IMR-90 (cell line): ENCODE results near the gene ZG16. TPM values are rescaled to one million over a fixed set of nuclear protein-coding genes. Genes with fewer than 3 reads are reported as not detected.

Source experiments
- ATAC-seq: fragments of 200-7000 bp; cut with Tn5 transposase; 2 replicates; pipeline ENCODE4 v1.9.1; 2020; ENCODE audit warnings: low read depth, mild to moderate bottlenecking, moderate library complexity
- BruUV-seq: library from RNA; stranded (reverse); fragments of 400-500 nt; replicated peaks from 2 replicates; lab custom pipeline; 2021; lab: Mats Ljungman, UMichigan
- CTCF ChIA-PET: fragments of 300-600 bp; formaldehyde crosslinking; extraction: SDS; loops from one replicate; lab custom pipeline; 2021; ENCODE audit warnings: antibody characterized with exemption; lab: Yijun Ruan, JAX
- POLR2A ChIA-PET: fragments of 300-600 bp; sonication (Branson Sonifier 250); formaldehyde crosslinking; loops from one replicate; lab custom pipeline; 2022; ENCODE audit warnings: antibody characterized with exemption; ENCODE audit not compliant: unreplicated experiment; lab: Charles Lee
- DNase-seq: peaks from one replicate; pipeline ENCODE4 v3.0.0; 2013
- H2AFZ ChIP-seq: replicated peaks from 2 replicates; pipeline ENCODE3; 2013; ENCODE audit warnings: low read length, mild to moderate bottlenecking; ENCODE audit not compliant: poor library complexity
- H2AK5ac ChIP-seq: 2 replicates; pipeline ENCODE4 v1.6.1; 2013; ENCODE audit warnings: low read depth, low read length, inconsistent platforms
- H2AK9ac ChIP-seq: replicated peaks from 2 replicates; pipeline ENCODE3; 2013; ENCODE audit warnings: mild to moderate bottlenecking, low read depth, low read length, moderate library complexity; ENCODE audit not compliant: poor library complexity
- H2BK120ac ChIP-seq: 2 replicates; pipeline ENCODE4 v1.6.1; 2013; ENCODE audit warnings: low read depth, low read length, inconsistent platforms
- H2BK15ac ChIP-seq: 3 replicates; pipeline ENCODE4 v1.6.1; 2013; ENCODE audit warnings: low read depth, low read length, inconsistent platforms
- H2BK20ac ChIP-seq: 2 replicates; pipeline ENCODE4 v1.6.1; 2013; ENCODE audit warnings: low read depth, mild to moderate bottlenecking, inconsistent platforms, low read length, moderate library complexity
- H2BK5ac ChIP-seq: 2 replicates; pipeline ENCODE4 v1.6.1; 2013; ENCODE audit warnings: mild to moderate bottlenecking, low read depth, low read length, inconsistent platforms; ENCODE audit not compliant: poor library complexity, severe bottlenecking
- H3K14ac ChIP-seq: replicated peaks from 2 replicates; pipeline ENCODE4 v1.6.1; 2013; ENCODE audit warnings: low read depth, low read length, inconsistent platforms
- H3K18ac ChIP-seq: 2 replicates; pipeline ENCODE4 v1.6.1; 2013; ENCODE audit warnings: low read depth, low read length, control low read depth
- H3K23ac ChIP-seq: 2 replicates; pipeline ENCODE4 v1.6.1; 2013; ENCODE audit warnings: low read depth, low read length, inconsistent platforms
- H3K27ac ChIP-seq: 2 replicates; pipeline ENCODE4 v1.5.1; 2013; ENCODE audit warnings: mild to moderate bottlenecking, control low read depth, low read length; ENCODE audit not compliant: insufficient read depth
- H3K27me3 ChIP-seq: 2 replicates; pipeline ENCODE4 v1.6.1; 2013; ENCODE audit warnings: low read length; ENCODE audit not compliant: control insufficient read depth, insufficient read depth
- H3K36me3 ChIP-seq: 2 replicates; pipeline ENCODE4 v1.6.1; 2013; ENCODE audit warnings: low read length, mixed read lengths; ENCODE audit not compliant: control insufficient read depth, insufficient read depth
- H3K4ac ChIP-seq: 2 replicates; pipeline ENCODE4 v1.6.1; 2013; ENCODE audit warnings: low read depth, low read length, inconsistent platforms
- H3K4me1 ChIP-seq: 2 replicates; pipeline ENCODE4 v1.6.1; 2013; ENCODE audit warnings: low read length, mixed read lengths; ENCODE audit not compliant: control insufficient read depth, insufficient read depth
- H3K4me2 ChIP-seq: 2 replicates; pipeline ENCODE4 v1.6.1; 2013; ENCODE audit warnings: low read depth, mild to moderate bottlenecking, control low read depth, low read length, moderate library complexity
- H3K4me3 ChIP-seq: 2 replicates; pipeline ENCODE4 v1.5.1; 2013; ENCODE audit warnings: low read depth, mild to moderate bottlenecking, control low read depth, low read length, moderate library complexity; ENCODE audit not compliant: insufficient read depth
- H3K56ac ChIP-seq: 2 replicates; pipeline ENCODE4 v1.6.1; 2013; ENCODE audit warnings: low read length, inconsistent platforms; ENCODE audit not compliant: insufficient read depth; ENCODE audit errors: extremely low read depth
- H3K79me1 ChIP-seq, 2 experiments: 2 replicates each; pipeline ENCODE4 v1.6.1; 2013; ENCODE audit warnings: low read length in 2 of 2, inconsistent platforms in 1 of 2, low read depth in 1 of 2
- H3K9ac ChIP-seq: 2 replicates; pipeline ENCODE4 v1.6.1; 2013; ENCODE audit warnings: low read depth, low read length, control low read depth
- H3K9me1 ChIP-seq: 2 replicates; pipeline ENCODE4 v1.6.1; 2013; ENCODE audit warnings: low read length, inconsistent platforms; ENCODE audit not compliant: insufficient read depth
- H3K9me3 ChIP-seq: 2 replicates; pipeline ENCODE4 v1.6.1; 2013; ENCODE audit warnings: low read length; ENCODE audit not compliant: control insufficient read depth, insufficient read depth
- H4K20me1 ChIP-seq: 2 replicates; pipeline ENCODE4 v1.6.1; 2013; ENCODE audit warnings: low read length, inconsistent platforms; ENCODE audit not compliant: insufficient read depth
- H4K5ac ChIP-seq: 2 replicates; pipeline ENCODE4 v1.6.1; 2013; ENCODE audit warnings: mild to moderate bottlenecking, low read depth, low read length, control low read depth
- H4K8ac ChIP-seq, 2 experiments: 2 replicates each; pipeline ENCODE4 v1.6.1; 2013; ENCODE audit warnings: low read depth in 2 of 2, low read length in 2 of 2, control low read depth in 1 of 2, inconsistent platforms in 1 of 2
- H4K91ac ChIP-seq: 2 replicates; pipeline ENCODE4 v1.6.1; 2013; ENCODE audit warnings: low read depth, low read length, inconsistent platforms; ENCODE audit not compliant: insufficient read depth
- BHLHE40 ChIP-seq: fragments of 150-350 bp; IDR thresholded peaks from 2 replicates; pipeline ENCODE4 v1.6.1; 2016; ENCODE audit warnings: mild to moderate bottlenecking, low read depth, low read length
- CEBPB ChIP-seq: IDR thresholded peaks from 2 replicates; pipeline ENCODE4 v1.6.1; 2012; ENCODE audit warnings: low read depth, low read length, improper control_type of control experiment
- MAFK ChIP-seq: IDR thresholded peaks from 2 replicates; pipeline ENCODE4 v1.6.1; 2012; ENCODE audit warnings: low read depth, low read length, improper control_type of control experiment
- MAZ ChIP-seq: IDR thresholded peaks from 2 replicates; pipeline ENCODE4 v1.6.1; 2012; ENCODE audit warnings: low read depth, mild to moderate bottlenecking, low read length, improper control_type of control experiment, moderate library complexity, borderline replicate concordance
- SMC3 ChIP-seq: fragments of 150-350 bp; IDR thresholded peaks from 2 replicates; pipeline ENCODE4 v1.6.1; 2016; ENCODE audit warnings: low read depth, mild to moderate bottlenecking, antibody characterized with exemption, low read length, moderate library complexity
- WGBS, 2 experiments: methylation state at CpG; one replicate each; pipeline versions ENCODE4 v1.1.5 to v1.1.7; 2013; ENCODE audit warnings: missing lambda C conversion rate in 2 of 2; ENCODE audit not compliant: insufficient read length in 1 of 2; ENCODE audit errors: extremely low coverage in 2 of 2; 5-methylcytosine and 5-hydroxymethylcytosine counted together
- dilution Hi-C: fragments of 300-500 bp; cut with HindIII; formaldehyde crosslinking; loops from one replicate; pipeline ENCODE4 v1.14.3; 2018; ENCODE audit warnings: low sequenced_read_pairs; ENCODE audit not compliant: unreplicated experiment
- in situ Hi-C: fragments of 300-500 bp; cut with MboI; formaldehyde crosslinking; loops from 3 replicates; pipeline ENCODE4 v1.14.3; 2019; ENCODE audit warnings: low sequenced_read_pairs, inconsistent platforms, mixed read lengths
- intact Hi-C: fragments of 100-400 bp; cut with micrococcal nuclease; formaldehyde crosslinking; loops from 2 replicates; pipeline ENCODE4 v1.10.0; 2022
- polyA plus RNA-seq, 3 experiments: library from polyadenylated mRNA; depleted of rRNA; stranded (reverse); fragments of >200 nt; gene quantifications; 2 replicates each; pipeline ENCODE4 v1.2.3, GENCODE V29; 2012; ENCODE audit warnings: low replicate concordance in 1 of 3
- total RNA-seq: library from RNA; depleted of rRNA; stranded (reverse); fragments of >200 nt; gene quantifications from 2 replicates; pipeline ENCODE4 v1.2.3, GENCODE V29; 2012

ZG16 gene
- total and polyA plus RNA-seq, 2 of the 4 experiments (the other 2 are of a cell fraction) = not detected

- TF ChIP-seq BHLHE40 (0 out of 2 replicates have a peak, but pooled peaks have one; percentile 32), SMC3 (no peak), MAFK (no peak), CEBPB (no peak)
Observed at GRCh38 chr16:29805232-29806098, 27.4 kb downstream of the ZG16 start (continued).

GRCh38 chr16:29806099-29806579 is 28.1 kb downstream of the ZG16 start, which contains the start of gene MAZ:
Gene MAZ (plus strand): TSS chr16:29806529. CDS start chr16:29806702, 173 bp downstream.
- Histone ChIP-seq H3K9me3 (no peaks in the 10 kb centered on the region), H3K27me3 (no peaks in the 10 kb centered on the region), H2AK5ac (peak within 1 kb of the TSS; percentile 89), H2AFZ (peak within 1 kb of the TSS; percentile 89), H3K4me2 (peak within 1 kb of the TSS; percentile 71), H4K20me1 (peaks cover 24% of the 10 kb centered on the region), H2BK5ac (peak within 1 kb of the TSS; percentile 96), H2BK120ac (peak within 1 kb of the TSS; percentile 75), H2BK20ac (no peak within 1 kb of the TSS), H3K36me3 (peaks cover 21% of the 10 kb centered on the region), H3K79me1 (peaks cover 4 to 35% of the 10 kb centered on the region in 2 experiments; a peak in 3 of 4 replicates), H3K9me1 (0 out of 2 replicates have a peak, but pooled peaks cover 3% of the 10 kb centered on the region), H2AK9ac (peak within 1 kb of the TSS; percentile 99), H3K9ac (peak within 1 kb of the TSS; percentile 86), H2BK15ac (no peak within 1 kb of the TSS; the same call in 2 of the 3 replicates), H3K18ac (peak within 1 kb of the TSS; percentile 40; the same call in 1 of the 2 replicates), H3K27ac (peak within 1 kb of the TSS; percentile 96), H4K91ac (peak within 1 kb of the TSS; percentile 88), H3K56ac (peak within 1 kb of the TSS; percentile 73), H4K8ac (peak within 1 kb of the TSS; percentile 82 to 97; a peak in 2 of 4 replicates), H3K4me3 (peak within 1 kb of the TSS; percentile 79), H3K4me1 (peaks cover 20% of the 10 kb centered on the region), H3K23ac (peak within 1 kb of the TSS; percentile 96; the same call in 1 of the 2 replicates), H4K5ac (peak within 1 kb of the TSS; percentile 74), H3K4ac (peak within 1 kb of the TSS; percentile 91), H3K14ac (peak within 1 kb of the TSS; percentile 79)
- TF ChIP-seq SMC3 (no peak), MAZ (peak; percentile 87; the same call in 1 of the 2 replicates)
- ATAC-seq = peak; percentile 21
- dilution Hi-C loops (no loop called here), intact Hi-C loops (no loop called here), in situ Hi-C loops (no loop called here)
- no TSS peak for BruUV-seq
- ChIA-PET CTCF (no interaction called here), POLR2A (interaction anchor here (1.1 kb wide), 1 partner anchor 9 kb away, joined by 5 read pairs; no protein-coding TSS in a partner anchor)
- DNase-seq = peak; percentile 91
- WGBS, 2 experiments = no CpG with 5 or more reads among the region's 67 CpGs
